Cardiac muscle cell (in vitro differentiated cells and primary cell): ENCODE measurements around the gene MYCN. TPM values are rescaled to one million over a fixed set of nuclear protein-coding genes. Genes with fewer than 3 reads are reported as not detected.

Source experiments
- DNase-seq, 2 donors: peaks; one replicate each; pipeline versions ENCODE4 v3.0.0 to v3.0.0-alpha.2; 2010 to 2017; ENCODE audit warnings: low read depth in 1 of 2, low spot score in 1 of 2
- H3K27ac ChIP-seq: fragments of 200-600 bp; sonication (generic); 2 replicates; pipeline ENCODE4 v1.5.1; 2016
- H3K27me3 ChIP-seq: fragments of 200-600 bp; sonication (generic); 2 replicates; pipeline ENCODE4 v1.6.0; 2016; ENCODE audit warnings: control low read depth
- H3K36me3 ChIP-seq: fragments of 200-600 bp; sonication (generic); 2 replicates; pipeline ENCODE4 v1.5.1; 2016; ENCODE audit warnings: control low read depth
- H3K4me1 ChIP-seq: fragments of 200-600 bp; sonication (generic); 2 replicates; pipeline ENCODE4 v1.8.1; 2017; ENCODE audit warnings: low read depth, mild to moderate bottlenecking, mixed run types
- H3K4me3 ChIP-seq: fragments of 200-600 bp; sonication (generic); 2 replicates; pipeline ENCODE4 v1.5.1; 2016; ENCODE audit warnings: mild to moderate bottlenecking
- H3K9me3 ChIP-seq: fragments of 200-600 bp; sonication (generic); 2 replicates; pipeline ENCODE4 v1.5.1; 2017; ENCODE audit warnings: low read depth, mild to moderate bottlenecking, control low read depth
- CTCF ChIP-seq: IDR thresholded peaks from 2 replicates; pipeline ENCODE4 v1.5.1; 2012; ENCODE audit warnings: low read depth, mild to moderate bottlenecking, low read length
- polyA plus RNA-seq: library from polyadenylated mRNA; unstranded; fragments of >200 nt; fragmentation: Nextera tagmentation; extraction: Ambion mirVana; gene quantifications from 2 replicates; pipeline ENCODE4 v1.2.1, GENCODE V29; 2016
- total RNA-seq: library from RNA; depleted of rRNA; stranded (reverse); fragments of >200 nt; gene quantifications from 2 replicates; pipeline ENCODE4 v1.2.3, GENCODE V29; 2016

The MYCN gene
- total and polyA plus RNA-seq, 2 experiments from 2014 or later: 38.5 to 72.5 TPM

GRCh38 chr2:15989559-15989958 lies 49.2 kb downstream of the MYCN start:
- Histone ChIP-seq H3K4me1 (no peaks in the 10 kb centered on the region), H3K27me3 (no peaks in the 10 kb centered on the region), H3K36me3 (no peaks in the 10 kb centered on the region), H3K9me3 (no peaks in the 10 kb centered on the region), H3K27ac (no peak overlapping the region), H3K4me3 (no peak overlapping the region)
- no peak for TF ChIP-seq CTCF
- DNase-seq: no peak

DNA sequence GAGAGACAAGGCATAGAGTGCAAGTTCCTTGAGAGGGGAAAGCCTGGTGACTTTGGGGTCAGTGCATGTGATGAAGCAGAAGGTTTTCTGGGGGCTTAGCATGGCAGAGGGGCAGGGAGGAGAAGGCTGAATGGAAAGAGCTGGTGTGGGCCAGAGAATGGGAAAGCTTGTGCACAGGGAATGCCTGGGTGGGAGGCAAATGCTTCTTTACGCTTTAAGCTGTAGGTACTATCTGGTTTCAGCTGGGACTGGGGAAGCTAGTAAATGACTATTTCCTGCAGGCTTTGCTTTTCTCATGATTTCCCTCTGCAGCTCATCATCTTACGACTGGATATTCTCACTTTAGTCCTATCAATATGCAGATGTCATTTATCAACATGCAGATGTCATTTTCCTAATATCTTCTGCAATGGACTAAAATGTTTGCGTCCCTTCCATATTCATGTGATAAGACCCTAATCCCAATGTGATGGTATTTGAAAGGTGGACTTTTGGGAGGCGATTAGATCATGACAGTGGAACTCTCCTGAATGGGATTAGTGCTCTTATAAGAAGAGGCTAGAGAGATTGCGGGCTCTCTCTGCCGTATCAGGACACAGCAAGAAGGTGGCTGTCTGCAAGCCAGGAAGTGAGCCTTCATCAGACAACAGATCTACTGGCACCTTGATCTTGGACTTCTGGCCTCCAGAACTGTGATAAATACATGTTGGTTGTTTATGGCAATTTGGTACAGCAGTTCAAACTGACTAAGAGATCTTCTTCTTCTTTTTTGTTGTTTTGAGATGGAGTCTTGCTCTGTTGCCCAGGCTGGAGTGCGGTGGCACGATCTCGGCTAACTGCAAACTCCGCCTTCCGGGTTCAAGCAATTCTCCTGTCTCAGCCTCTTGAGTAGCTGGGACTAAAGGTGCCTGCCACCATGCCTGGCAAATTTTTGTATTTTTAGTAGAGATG lies 50.1 kb downstream of the MYCN start:
- Histone ChIP-seq H3K4me1 (no peaks in the 10 kb centered on the region), H3K27me3 (no peaks in the 10 kb centered on the region), H3K36me3 (no peaks in the 10 kb centered on the region), H3K27ac (no peak overlapping the region), H3K4me3 (no peak overlapping the region), H3K9me3 (no peaks in the 10 kb centered on the region)
- no peak for TF ChIP-seq CTCF
- DNase-seq: no peak

DNA sequence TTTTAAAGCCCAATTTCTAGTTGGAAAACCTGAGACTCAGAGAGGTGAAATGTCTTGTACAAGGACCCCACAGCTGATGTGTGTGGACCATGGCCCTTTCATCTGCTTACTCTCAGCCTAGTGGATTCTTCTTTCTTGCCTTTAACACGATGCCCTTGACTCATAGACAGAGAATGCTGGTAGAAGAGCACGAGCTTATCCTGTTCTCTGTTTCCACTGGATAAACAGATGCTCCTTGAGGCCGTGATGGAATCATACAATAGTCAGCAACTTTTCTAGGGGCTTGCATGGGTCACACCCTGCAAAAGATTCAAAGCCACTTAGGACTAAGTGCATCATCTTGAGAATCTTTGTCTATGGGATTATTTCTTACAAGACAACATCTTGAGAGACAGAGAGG lies 50.9 kb downstream of the MYCN start:
- Histone ChIP-seq H3K36me3 (no peaks in the 10 kb centered on the region), H3K27ac (no peak overlapping the region), H3K4me3 (no peak overlapping the region), H3K27me3 (no peaks in the 10 kb centered on the region), H3K9me3 (no peaks in the 10 kb centered on the region), H3K4me1 (no peaks in the 10 kb centered on the region)
- no peak for TF ChIP-seq CTCF
- DNase-seq: no peak

DNA sequence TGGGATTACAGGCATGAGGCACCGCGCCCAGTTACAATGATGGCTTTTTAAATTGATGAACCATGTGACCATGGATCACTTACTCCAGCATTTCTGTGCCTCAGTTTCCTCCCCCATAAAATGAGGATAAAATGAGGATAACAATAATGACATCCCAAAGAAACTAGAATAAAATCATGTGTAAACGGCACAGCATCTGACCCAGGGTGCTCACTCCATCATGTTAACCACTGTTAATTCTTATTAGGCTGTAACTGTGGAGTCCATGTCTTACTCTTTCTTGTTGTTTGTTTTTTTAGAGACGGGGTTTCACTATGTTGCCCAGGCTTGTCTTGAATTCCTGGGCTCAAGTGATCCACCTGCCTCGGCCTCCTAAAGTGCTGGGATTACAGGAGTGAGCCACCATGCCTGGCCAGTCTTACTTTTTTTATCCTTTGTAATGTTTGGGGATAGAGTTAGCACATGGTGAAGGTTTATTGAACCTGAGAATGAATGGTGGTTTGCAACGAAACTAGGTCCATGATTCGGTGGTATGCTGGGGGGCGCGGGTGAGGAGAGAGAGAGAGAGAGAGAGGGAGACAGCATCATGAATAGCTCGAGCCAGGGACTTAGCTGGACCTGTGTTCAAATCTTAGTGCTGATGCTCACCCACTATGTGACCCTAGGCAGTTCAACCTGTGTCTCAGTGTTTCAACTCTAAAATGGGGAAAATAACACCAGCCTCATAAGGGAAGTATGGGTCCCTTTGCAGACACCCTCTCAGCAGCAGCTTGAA lies 52.3 kb downstream of the MYCN start:
- Histone ChIP-seq H3K27ac (no peak overlapping the region), H3K9me3 (no peaks in the 10 kb centered on the region), H3K4me3 (no peak overlapping the region), H3K36me3 (no peaks in the 10 kb centered on the region), H3K27me3 (no peaks in the 10 kb centered on the region), H3K4me1 (no peaks in the 10 kb centered on the region)
- no peak for TF ChIP-seq CTCF
- no peak for DNase-seq

DNA sequence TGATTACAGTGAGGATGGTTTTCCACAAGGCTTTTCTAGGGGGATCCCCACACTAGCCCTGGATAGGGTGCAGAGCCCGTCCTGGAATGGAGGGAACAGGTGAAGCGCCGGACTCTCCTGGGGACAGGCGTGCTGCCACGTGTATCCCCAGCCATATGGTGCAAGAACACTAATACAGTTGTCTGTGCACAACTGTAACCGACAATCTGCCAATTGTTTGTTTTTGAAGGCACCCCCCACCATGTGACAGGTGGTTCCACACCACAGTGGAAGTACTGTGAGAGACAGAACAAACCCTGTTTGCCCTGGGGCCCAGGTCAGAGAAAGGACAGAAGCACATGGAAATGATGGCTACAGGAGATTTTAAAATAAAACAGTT lies 52.9 kb downstream of the MYCN start:
- H3K4me1 ChIP-seq: no peaks in the 10 kb centered on the region
- no peaks in the 10 kb centered on the region for H3K36me3 ChIP-seq
- no peak overlapping the region for H3K4me3 ChIP-seq
- TF ChIP-seq CTCF: no peak
- no peaks in the 10 kb centered on the region for H3K27me3 ChIP-seq
- no peaks in the 10 kb centered on the region for H3K9me3 ChIP-seq
- DNase-seq: no peak
- H3K27ac ChIP-seq: no peak overlapping the region
